HG02981 (cell line): ENCODE data around the gene GBX1.

ENCODE experiments used
- ATAC-seq: cut with Tn5 transposase; IDR thresholded peaks from one replicate; pipeline ENCODE4 v1.9.1; 2021; ENCODE audit warnings: mild to moderate bottlenecking, moderate library complexity; ENCODE audit not compliant: unreplicated experiment

Gene GBX1

DNA sequence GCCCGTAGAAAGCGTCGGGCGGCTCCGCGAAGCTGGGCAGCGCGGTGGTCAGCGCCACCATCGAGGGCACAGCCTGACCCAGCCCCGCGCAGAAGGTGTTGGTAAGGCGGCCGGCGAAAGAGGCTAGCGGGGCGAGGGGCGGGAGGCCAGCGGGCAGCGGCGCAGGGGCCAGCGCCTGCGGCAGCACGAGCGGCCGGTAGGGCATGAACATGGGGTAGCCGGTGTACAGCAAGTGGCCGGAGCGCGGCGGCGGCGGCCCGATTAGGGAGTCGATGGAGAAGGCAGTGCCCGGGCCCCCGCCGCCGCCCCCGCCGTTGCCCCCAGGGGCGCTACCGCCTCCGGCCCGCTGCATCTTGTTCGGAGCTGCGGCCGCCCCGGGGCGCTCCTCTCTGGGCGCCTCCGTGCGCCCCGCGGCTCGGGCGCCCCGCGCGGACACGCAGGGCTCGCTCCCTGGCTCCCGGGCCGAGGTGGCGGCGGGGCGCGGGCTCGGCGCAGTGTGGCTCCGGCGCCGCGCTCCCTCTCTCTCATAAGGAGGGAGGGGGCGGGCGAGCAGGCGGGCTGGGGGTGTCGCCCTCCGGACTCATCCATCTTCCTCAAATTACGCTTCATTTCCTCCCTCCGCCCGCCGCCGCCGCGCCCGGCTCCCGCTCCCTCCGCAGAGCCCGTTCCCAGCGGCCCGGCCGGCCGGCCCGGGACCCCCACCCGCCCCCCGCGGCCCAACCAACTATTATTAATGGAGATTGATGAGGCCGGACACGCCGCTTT is at the start of gene GBX1:
Gene GBX1 (minus strand): TSS at position 498 of the 765 bp plus-strand sequence. CDS start 146 bp downstream, at position 352.
- ATAC-seq, result no peak

DNA sequence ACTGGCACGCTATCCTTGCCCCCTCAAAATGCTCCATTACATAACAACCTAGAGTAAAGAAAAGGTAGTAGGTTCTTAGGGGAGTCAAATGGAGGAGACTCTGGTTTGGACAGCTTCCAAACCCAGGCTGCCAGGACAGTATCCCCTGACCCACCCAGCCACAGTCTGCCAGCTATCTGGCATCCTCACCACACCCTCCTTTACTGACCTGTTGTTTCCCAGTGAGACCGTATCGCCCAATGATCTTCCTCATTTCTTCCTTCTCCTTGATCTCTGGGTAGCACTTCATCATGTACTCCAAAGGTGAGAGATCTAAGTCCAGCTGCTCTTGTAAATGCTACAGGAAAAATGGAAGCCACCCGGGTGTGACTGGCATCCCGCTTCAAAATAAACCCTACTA is 47.9 kb upstream of the GBX1 start:
- ATAC-seq, result no peak

DNA sequence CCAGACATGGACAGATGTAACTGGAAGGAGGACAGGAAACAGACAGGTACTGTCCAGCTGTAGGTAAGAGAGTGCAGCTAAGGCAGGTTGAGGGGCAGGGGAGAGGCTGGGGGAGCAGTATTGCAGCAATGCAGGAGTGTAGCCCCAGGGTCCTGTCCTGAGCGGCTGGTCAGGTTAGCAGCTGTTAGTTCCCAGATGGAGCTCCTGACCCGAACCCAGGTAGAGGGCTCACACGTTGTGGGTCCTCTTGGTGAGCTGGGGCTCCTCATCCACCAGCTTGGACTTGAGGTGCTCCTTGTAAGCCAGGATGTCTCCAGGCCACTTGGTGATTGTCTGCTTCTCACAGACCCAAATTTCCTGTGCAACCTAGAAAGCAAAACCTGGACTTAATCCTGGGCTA is 46.3 kb upstream of the GBX1 start:
- no peak for ATAC-seq

DNA sequence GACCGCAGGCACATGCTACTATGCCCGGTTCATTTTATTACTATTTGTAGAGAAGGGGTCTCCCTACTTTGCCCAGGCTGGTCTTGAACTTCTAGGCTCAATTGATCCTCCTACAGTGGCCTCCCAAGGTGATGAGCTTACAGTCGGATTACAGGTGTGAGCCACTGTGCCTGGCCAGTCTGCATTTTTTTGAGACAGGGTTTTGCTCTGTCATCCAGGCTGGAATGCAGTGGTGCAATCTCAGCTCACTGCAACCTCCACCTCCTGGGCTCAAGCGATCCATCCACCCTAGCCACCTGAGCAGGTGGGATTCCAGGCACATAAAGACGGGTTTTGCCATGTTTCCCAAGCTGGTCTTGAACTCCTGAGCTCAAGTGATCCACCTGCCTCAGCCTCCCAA is 45.1 kb upstream of the GBX1 start:
- ATAC-seq, result no peak

DNA sequence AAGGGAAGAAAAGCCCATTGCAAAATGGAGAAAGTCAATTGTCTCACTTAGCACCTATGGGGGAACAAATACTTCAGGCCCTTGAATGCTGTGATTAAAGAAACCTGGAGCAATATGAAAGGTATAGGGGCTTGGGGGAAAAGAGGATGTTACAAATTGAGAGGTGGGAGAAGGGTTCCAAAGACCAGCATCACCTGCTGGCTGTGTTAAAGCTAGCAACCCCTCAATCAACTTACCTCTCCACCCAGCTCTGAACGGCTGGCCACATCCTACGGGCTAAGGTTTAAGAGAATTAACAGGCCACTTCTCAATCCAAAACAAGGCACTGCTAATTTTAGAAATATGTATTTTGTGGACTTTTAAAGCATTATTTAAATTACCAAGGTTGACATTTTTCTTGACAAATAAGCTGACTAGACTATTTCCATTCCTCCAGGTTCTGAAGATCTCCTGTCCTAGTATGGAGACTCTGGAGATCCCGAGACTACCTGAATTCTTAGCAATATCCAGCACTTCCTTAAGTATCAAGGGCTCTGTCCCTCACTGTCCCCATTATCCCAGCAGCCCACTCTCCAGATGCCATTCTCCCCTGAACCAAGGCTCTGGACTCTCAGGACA is 43.8 kb upstream of the GBX1 start:
- no peak for ATAC-seq

DNA sequence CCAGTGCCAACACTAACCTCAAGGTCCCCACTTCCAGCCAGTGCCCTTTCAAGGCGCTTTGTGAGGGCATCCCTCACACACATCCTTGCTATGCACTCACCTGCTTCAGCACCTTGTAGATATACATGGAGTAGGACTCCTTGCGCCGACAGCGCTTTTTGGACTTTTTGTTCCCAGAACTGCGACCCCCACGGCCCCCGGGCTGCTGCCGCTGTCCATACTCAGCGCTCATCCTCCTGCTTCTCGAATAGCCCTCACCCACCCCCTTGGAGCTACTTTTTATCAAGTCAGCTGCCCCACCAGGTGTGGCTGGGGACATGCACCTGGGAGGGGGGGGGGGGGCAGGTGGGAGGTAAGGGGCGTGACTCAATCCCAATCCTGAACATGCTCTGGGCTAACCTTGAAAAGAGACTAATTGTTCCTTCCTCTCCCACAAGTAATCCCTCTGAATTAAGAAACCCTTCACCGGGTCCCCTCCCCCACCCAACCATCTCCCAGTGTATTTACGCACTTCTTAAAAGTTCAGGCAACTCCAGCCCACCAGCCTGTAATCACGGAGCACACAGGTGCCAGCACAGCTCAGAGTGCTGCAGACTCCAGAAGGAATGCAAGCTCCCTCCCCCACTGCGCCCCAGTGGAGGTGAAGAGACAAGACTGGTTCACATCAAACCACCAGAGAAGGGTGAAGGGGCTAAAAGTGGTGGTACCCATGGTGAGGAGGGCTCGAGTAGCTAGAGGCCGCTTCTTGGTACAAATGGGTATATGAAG is 42.8 kb upstream of the GBX1 start, which contains the start of gene H2BK1:
Gene H2BK1 (minus strand): TSS at position 402 of the 768 bp plus-strand sequence. CDS start 170 bp downstream, at position 232.
- ATAC-seq, result no peak

DNA sequence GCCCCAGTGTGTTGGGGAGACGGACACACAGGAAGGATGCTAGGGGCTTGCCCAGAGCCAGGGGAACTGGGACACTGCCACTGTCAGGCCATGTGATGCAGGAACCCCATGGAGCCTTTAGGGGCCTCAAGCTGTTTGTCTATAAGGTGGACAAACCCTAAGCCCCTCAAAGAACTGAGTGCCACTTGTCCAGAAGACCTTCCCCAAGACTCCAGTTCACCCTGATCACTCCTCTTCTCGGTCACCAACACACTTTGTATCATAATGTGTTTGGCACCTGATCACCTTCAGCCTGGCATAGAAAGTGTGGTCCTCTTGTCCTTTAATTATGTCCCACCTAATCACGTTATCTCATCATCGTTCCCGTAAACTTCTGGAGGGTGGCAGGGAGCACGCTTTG is 42.1 kb upstream of the GBX1 start:
- no peak for ATAC-seq

DNA sequence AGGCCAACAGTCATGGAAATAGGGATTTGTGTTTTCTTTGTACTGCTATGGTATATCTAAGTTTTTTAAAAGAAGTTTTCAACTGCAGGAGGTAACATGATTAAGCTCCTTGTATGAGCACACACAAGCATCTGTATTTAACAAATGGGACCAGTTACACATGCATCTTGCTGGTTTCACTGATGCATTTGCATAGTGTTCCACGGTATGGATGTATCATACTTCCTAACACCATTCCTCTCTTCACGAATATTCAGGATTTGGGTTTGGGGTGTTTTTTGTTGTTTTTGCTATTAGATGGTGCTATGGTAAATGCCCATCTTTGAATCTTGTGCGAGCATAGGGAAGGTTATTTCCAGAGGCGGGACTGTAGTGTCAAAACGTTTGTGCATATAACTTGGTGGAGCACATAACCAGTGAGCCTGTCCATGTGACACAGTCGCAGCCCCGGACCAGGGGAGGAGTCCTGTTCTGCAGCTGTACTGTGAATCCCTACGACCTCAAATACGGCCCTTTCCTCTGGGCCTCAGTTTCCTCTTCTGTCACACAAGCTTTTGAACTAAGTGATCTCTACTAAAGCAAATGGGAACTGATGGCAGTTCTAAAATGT is 40.9 kb upstream of the GBX1 start:
- ATAC-seq, result no peak

DNA sequence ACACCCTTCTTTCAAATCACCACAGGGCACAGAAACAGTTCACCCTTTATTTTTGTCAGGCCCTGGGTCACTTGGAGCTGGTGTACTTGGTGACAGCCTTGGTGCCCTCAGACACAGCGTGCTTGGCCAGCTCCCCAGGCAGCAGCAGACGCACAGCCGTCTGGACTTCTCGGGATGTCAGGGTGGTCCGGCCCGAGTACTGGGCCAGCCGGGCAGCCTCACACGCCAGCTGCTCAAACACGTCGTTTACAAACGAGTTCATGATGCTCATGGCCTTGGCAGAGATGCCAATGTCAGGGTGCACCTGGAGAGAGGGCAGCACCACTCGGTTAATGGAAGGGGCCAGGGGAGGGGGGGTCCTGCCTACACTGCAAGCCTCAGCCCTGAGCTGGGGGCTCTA is 40.3 kb upstream of the GBX1 start:
- no peak for ATAC-seq

DNA sequence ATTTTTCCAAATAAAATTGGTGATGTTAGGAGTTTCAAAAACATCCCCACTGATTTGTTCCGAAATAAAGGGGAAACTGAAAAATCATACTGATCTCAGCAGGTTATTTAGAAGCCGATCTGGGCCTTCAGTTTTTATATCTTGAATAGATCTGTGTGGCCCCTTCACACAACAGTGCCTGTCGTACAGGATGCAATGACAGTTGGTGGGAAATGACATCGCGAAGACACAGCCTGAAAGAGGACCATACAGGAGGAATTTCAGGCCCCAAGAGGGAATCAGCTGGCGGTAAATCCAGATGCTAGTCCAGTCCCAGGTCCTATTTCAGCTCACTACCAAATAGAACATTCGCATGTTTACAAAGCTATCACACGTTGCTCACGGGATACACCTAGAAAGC is 39.8 kb upstream of the GBX1 start:
- ATAC-seq, result no peak

DNA sequence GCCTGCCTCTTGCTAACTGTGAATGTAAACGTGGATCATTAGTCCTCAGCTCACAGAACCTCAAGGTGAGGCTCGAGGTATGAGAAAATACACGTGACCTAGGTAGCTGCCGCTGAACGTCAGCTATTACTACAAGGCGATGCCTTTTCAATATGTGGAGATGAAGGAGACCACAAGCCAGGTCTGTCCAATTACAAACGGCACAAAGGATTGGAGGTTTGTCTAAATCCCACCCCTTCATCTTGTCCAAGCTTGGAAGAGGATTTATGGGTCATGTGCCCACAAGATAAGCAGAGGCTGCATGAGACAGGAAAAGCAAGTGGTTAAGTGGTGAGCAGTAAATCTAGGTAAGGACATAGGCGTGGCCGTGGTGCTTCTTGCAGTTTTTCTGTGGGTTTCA is 39.4 kb upstream of the GBX1 start:
- no peak for ATAC-seq

DNA sequence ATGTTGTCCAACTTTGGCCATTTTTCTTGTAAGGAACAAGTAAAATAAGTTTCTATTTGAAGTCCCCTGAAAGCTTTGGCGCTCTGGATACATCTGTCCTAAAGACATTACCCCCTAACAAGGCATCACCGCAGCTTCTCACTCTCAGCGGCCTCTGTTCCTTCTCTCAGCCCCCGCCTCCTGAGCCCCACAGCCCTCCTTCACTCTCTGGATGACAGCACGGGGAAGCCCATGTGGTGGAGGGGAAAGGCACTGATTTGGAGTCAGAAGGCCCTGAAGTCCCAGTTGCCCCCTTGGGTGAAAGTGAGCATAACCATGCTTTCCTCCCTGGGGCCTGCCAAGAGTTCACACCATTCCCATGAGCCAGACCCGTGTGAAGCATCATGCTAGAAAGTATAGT is 38.2 kb upstream of the GBX1 start:
- ATAC-seq, result no peak

DNA sequence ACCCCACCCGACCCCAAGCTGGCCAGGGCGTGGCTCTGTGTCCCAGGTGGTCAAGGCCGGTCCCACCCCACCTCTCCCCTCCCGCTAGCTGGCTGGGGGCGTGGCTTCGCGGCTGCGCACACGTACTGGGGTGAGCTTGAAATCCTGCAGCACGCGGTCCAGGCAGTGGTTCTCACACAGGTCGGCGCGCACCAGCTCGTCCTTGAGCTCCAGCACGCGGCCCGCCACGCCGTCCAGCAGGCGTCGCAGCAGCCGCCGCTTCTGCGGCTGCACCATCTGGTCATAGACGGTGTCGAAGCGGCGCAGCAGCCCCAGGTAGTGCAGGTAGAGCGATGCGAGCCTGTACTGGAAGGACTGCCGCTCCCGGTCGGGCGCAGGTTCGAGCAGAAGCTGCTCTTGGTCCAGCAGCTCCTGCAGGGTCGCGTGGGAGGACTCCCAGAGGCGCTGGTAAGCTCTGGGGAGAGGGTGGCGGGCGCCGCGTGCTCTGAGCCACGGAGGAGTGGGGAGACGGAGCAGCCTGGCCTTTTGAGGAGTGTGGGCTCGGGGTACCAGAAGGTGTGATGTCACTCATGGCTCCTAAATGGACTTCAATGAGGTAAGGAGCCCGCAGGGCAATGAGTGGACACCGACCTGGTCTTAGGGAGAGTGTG is 37.0 kb upstream of the GBX1 start:
- ATAC-seq, result no peak

DNA sequence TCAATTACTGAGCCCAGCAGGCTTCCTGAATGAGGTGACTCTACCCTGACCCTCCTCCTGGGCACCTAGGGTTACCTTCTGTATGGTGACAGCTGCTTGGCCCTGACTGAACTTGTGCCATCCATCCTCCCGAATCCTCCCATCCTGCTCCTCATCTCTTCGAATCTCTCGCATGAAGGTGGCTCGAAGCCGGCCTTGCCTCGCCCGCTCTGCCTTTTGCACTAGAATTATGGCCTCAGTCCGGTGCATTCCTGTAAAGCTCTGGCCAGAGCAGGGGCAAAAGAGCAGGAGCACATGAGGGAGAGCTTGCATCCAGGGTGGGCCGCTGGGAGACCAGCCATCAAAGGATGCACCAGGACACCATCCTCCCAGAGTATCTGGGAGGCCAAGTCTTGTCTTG is 35.3 kb upstream of the GBX1 start:
- no peak for ATAC-seq

DNA sequence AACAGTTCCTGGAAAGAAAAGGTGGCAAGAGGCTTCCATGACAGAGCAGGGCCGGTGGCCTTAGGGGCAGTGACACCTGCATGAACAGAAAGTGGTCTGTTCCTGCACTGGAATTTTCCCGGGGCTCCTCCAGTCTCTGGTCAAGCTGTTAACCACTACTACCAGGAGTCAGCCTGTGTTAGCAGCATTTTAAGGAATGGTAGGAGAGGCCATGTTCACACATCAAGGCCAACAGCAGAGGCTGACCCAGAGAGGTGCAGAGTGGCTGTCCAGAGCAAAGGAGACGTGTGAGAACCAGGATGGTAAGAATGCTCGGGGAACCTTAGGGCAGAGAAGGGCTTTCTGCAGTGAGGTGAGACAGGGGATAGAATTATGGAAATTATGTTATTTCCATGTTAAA is 34.3 kb upstream of the GBX1 start:
- no peak for ATAC-seq

DNA sequence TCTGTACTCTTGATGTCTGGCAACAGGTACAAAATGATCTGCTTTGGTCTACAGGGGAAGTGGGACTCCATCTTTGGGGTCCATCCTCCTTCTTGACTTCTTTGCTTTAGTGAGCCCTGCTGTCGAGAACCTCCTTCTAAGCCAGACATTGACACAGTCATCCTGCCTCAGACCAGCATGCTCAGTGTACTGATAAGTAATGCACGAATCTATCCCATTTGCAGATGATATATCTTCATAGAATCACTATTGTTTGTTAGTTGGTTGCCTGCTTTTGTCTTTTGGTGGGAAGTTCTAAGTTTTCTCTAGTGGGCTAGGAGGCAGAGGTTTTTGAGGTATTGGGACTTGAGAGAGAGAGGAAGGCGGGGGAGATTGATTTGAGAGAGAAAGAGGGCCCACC is 33.9 kb upstream of the GBX1 start:
- ATAC-seq, result no peak

DNA sequence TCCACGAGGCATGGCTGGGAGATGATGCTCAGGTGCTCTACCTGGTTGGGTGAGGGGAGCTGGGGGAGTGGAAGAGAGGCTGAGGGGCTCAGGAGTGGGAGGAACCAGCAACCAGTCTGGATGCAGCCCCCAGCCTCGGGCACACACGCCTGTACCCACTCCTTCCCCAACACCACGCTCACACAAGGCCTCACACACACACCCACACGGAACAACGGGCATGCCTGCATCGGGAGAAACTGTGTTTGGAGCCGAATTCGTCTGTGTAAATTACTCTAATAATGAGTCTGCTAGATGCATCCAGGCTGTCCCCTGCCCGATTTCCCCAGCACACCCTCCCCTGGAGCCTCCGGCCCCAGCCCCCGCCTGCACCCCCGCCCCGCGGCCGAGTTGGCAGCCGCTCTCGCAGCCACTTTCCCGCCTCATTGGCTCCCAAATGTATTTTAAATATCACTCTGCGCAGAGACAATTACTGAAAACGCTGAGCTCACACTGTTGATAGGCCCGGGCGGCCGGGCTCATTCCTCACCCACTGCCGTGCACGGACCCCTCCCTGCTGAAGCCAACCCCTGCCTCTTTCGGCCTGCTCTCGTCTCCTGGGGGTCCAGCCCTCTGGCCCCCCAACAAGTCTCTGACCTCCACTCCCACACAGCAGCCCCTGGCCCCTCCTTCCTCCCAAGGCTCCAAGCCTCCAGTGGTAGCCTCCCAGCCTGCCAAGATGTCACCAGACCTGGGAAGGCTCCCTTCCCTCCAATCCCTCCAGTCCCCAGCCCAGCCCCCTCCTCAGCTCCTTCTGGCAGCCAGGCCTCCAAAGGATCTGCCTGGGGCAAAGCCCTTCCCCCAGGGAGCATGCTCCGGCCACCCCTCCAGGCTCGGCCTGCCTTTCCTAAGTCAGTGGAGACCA is 31.7 kb upstream of the GBX1 start:
- ATAC-seq, result no peak

DNA sequence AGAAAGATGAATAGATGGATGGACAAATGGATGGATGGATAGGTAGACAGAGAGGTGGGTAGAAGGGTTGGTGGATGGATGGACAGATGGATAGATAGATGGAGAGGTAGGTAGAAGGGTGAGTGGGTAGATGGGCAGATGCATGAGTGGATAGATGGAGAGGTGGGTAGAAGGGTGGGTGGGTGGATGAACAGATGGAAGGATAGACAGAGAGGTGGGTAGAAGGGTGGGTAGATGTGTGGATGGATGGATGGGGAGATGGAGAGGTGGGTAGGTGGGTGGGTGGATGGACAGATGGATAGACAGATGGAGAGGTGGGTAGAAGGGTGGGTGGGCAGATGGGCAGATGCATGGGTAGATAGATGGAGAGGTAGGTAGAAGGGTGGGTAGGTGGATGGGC is 30.4 kb upstream of the GBX1 start:
- ATAC-seq, result no peak

DNA sequence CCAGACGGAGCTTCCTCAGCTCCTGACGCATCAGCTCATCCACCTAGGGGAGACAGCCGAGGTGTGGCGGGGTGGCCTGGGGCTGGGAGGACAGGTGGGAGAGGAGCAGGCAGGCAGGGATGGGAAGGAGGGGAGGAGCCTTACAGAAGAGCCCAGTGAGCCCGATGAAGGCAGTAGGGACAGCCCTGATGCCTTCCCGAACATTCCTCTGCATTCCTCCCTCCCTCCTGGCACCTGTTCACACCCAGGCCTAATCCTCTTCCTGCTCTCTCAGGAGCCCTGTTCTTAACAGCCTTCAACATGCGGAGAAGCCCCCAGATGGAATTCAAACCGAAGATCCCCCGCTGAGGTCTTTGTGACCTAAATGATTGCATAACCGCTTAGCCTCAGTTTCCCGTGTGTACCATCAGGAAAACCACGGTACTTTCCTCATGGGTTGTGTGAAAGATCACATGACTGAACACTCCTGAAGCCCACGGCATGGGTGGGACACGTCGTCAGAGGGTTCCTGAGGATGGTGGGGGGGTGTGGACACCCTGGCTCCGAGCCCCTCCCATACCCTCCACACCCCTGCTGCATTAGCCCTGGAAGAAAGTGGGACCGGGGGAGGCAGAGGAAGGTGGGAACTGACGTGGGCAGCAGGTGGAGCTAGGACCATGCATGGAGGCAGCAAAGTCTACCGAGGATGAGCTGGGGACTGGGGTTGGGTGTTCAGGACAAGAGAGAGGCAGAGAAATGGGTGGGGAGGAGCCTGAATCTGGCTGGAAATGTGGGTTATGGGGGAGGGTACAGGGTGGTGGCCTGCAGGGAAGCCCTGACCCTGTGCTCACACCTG is 28.3 kb upstream of the GBX1 start:
- ATAC-seq, result no peak
